Neural progenitor cell (in vitro differentiated cells): ENCODE data around the gene DCHS1. TPM values are rescaled to one million over a fixed set of nuclear protein-coding genes. Genes with fewer than 3 reads are reported as not detected.
A peak's percentile ranks its signal among the peaks of the same experiment; 100 is the strongest.

Source experiments
- DNase-seq: peaks from one replicate; pipeline ENCODE4 v3.0.0-alpha.2; 2016; ENCODE audit warnings: low spot score
- H2AFZ ChIP-seq: fragments of 200-600 bp; sonication (generic); replicated peaks from 2 replicates; pipeline ENCODE4 v1.6.1; 2016; ENCODE audit warnings: antibody characterized with exemption
- H3F3A ChIP-seq: fragments of 200-600 bp; sonication (generic); 2 replicates; pipeline ENCODE4 v1.6.1; 2016; ENCODE audit warnings: antibody characterized with exemption, low read depth
- H3K27ac ChIP-seq: fragments of 200-600 bp; sonication (generic); 2 replicates; pipeline ENCODE4 v1.5.1; 2016; ENCODE audit warnings: mild to moderate bottlenecking
- H3K27me3 ChIP-seq: fragments of 200-600 bp; sonication (generic); 2 replicates; pipeline ENCODE4 v1.6.1; 2016; ENCODE audit warnings: mild to moderate bottlenecking, moderate library complexity
- H3K36me3 ChIP-seq: fragments of 200-600 bp; sonication (generic); 2 replicates; pipeline ENCODE4 v1.5.1; 2016
- H3K4me1 ChIP-seq: fragments of 200-600 bp; sonication (generic); 2 replicates; pipeline ENCODE4 v1.6.1; 2016; ENCODE audit warnings: mixed run types
- H3K4me2 ChIP-seq: fragments of 200-600 bp; sonication (generic); 2 replicates; pipeline ENCODE4 v1.6.1; 2016
- H3K4me3 ChIP-seq: fragments of 200-600 bp; sonication (generic); 2 replicates; pipeline ENCODE4 v1.5.1; 2016
- H3K79me2 ChIP-seq: fragments of 200-600 bp; sonication (generic); 2 replicates; pipeline ENCODE4 v1.6.1; 2016; ENCODE audit warnings: low read depth
- H3K9ac ChIP-seq: fragments of 200-600 bp; sonication (generic); 2 replicates; pipeline ENCODE4 v1.6.1; 2016
- H3K9me3 ChIP-seq: fragments of 200-600 bp; sonication (generic); 2 replicates; pipeline ENCODE4 v1.5.1; 2016; ENCODE audit warnings: low read depth
- H4K20me1 ChIP-seq: fragments of 200-600 bp; sonication (generic); 2 replicates; pipeline ENCODE4 v1.6.1; 2016; ENCODE audit warnings: low read depth
- H3K27ac Mint-ChIP-seq: 3 replicates; pipeline ENCODE4 v1.8.0; 2021; ENCODE audit warnings: mixed read lengths
- H3K27me3 Mint-ChIP-seq: 2 replicates; pipeline ENCODE4 v1.8.0; 2022; ENCODE audit warnings: low read depth, mild to moderate bottlenecking, inconsistent platforms, moderate library complexity, mixed read lengths; ENCODE audit not compliant: insufficient read depth
- H3K36me3 Mint-ChIP-seq: 3 replicates; pipeline ENCODE4 v1.8.0; 2021; ENCODE audit warnings: mixed read lengths
- H3K4me1 Mint-ChIP-seq: 3 replicates; pipeline ENCODE4 v1.8.0; 2021; ENCODE audit warnings: mixed read lengths
- H3K4me3 Mint-ChIP-seq: 3 replicates; pipeline ENCODE4 v1.8.0; 2021; ENCODE audit warnings: mild to moderate bottlenecking, moderate library complexity, mixed read lengths
- H3K9me3 Mint-ChIP-seq: 3 replicates; pipeline ENCODE4 v1.8.0; 2020; ENCODE audit warnings: mixed read lengths
- CTCF ChIP-seq: fragments of 200-600 bp; sonication (generic); IDR thresholded peaks from 2 replicates; pipeline ENCODE4 v1.5.1; 2017; ENCODE audit warnings: antibody characterized with exemption, mild to moderate bottlenecking
- EZH2 ChIP-seq: fragments of 200-600 bp; sonication (generic); IDR thresholded peaks from 2 replicates; pipeline ENCODE4 v1.6.1; 2017; ENCODE audit warnings: antibody characterized with exemption, mild to moderate bottlenecking, moderate library complexity
- EZH2phosphoT487 ChIP-seq: fragments of 200-600 bp; sonication (generic); IDR thresholded peaks from 2 replicates; pipeline ENCODE4 v1.6.1; 2017; ENCODE audit warnings: antibody characterized with exemption
- total RNA-seq: library from RNA; depleted of rRNA; stranded (reverse); fragments of >200 nt; gene quantifications from 2 replicates; pipeline ENCODE4 v1.2.3, GENCODE V29; 2015; ENCODE audit warnings: low replicate concordance

The DCHS1 gene
- total RNA-seq, 1 donor from 2014 or later = 4.5 TPM

DNA sequence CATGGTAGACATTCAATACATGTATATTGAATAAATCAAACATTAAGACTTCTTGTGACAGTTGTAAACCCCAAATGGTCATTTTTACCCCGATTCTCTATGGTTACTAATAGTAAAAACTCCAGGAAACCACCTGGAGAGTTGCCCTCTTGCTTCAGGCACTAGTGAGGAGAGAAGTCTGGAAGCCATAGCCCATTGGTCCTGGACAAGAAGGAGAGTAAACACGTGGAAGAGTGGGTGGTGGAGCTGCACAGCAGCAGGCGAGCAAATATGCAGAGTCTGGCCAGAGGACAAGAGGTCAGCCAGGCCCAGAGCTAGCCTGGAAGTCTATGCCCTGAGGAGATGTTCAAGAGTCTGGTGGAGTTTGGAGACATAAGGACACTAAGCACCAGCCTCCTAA lies 17.7 kb downstream of the DCHS1 start:
- Histone ChIP-seq H4K20me1 (no peaks in the 10 kb centered on the region), H3K36me3 (no peaks in the 10 kb centered on the region), H3K27ac (no peak overlapping the region), H2AFZ (no peak overlapping the region), H3K27me3 (no peaks in the 10 kb centered on the region), H3F3A (no peaks in the 10 kb centered on the region), H3K9ac (no peak overlapping the region), H3K4me3 (no peak overlapping the region), H3K79me2 (no peaks in the 10 kb centered on the region), H3K4me2 (no peak overlapping the region), H3K4me1 (no peaks in the 10 kb centered on the region), H3K9me3 (no peaks in the 10 kb centered on the region)
- Mint-ChIP-seq H3K4me1 (no peaks in the 10 kb centered on the region), H3K27ac (no peak overlapping the region), H3K36me3 (peaks cover 4% of the 10 kb centered on the region), H3K27me3 (peaks cover under 1% of the 10 kb centered on the region), H3K9me3 (no peaks in the 10 kb centered on the region), H3K4me3 (no peak overlapping the region)
- TF ChIP-seq CTCF (no peak), EZH2 (no peak), EZH2phosphoT487 (no peak)
- DNase-seq = no peak

DNA sequence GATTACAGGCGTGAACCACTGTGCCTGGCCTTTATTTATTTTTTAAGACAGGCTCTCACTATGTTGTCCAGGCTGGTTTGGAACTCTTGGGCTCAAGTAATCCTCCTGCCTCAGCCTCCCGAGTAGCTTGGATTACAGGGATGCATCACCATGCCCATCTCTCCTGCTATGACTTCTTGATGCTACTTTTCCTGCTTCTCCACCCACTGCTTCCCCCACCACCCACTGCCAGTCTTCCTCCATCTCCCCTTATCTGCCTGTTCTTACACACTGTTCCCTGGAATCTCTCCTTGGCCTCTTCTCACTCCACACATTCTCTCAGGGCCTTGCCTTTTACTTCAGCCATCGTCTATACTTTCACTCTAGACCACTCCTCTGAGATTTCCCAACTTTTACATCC lies 19.1 kb downstream of the DCHS1 start:
- Histone ChIP-seq H3K9ac (no peak overlapping the region), H3K27ac (no peak overlapping the region), H3K36me3 (no peaks in the 10 kb centered on the region), H3K4me1 (no peaks in the 10 kb centered on the region), H2AFZ (no peak overlapping the region), H3K9me3 (no peaks in the 10 kb centered on the region), H3F3A (no peaks in the 10 kb centered on the region), H4K20me1 (no peaks in the 10 kb centered on the region), H3K4me2 (no peak overlapping the region), H3K27me3 (peaks cover 10% of the 10 kb centered on the region), H3K79me2 (no peaks in the 10 kb centered on the region), H3K4me3 (no peak overlapping the region)
- H3K4me1 Mint-ChIP-seq = no peaks in the 10 kb centered on the region
- H3K9me3 Mint-ChIP-seq = no peaks in the 10 kb centered on the region
- no peak overlapping the region for H3K27ac Mint-ChIP-seq
- no peak for DNase-seq
- no peak overlapping the region for H3K4me3 Mint-ChIP-seq
- H3K36me3 Mint-ChIP-seq = peaks cover 11% of the 10 kb centered on the region
- TF ChIP-seq EZH2 = no peak
- no peak for TF ChIP-seq CTCF
- no peak for TF ChIP-seq EZH2phosphoT487
- H3K27me3 Mint-ChIP-seq = peaks cover 6% of the 10 kb centered on the region

DNA sequence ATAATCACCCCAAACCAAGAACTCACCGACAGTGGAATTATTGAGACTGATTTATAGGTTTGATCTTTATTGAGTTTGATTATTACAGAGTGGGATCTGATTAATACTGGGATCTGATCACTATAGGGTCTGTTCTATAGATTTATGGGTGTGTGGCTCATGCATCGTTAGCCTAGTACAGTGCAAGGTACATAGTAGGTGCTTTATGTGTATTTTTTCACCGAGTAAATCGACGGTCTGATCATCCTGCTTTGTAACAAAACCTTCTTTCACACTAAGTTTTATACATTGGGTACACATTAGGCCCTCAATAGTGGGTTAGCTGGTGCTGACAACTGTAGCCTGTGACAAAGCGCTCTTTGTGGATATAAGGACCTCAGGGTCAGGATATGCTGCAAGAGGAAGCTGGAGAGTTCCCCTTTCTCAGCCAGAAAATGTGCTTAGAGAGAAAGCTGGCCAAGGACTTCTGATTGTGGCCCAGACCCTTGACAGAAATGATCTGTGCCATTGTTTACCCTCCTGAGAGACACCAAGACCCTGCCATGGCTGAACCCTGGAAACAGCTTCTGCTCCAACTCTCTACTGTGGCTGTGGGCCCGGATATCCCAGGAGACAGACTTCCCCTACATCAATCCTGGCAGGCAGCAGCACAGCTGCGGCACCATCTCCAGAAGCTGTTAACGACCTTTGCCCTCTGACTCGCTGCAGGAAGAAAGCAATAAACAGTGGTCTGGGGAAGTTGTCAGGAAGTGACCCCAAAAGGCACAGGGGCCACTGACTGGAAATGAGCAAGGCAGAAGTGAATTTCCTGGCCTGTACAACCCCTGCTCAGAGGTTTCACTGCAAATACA lies 20.3 kb downstream of the DCHS1 start:
- Mint-ChIP-seq H3K27me3 (peaks cover 7% of the 10 kb centered on the region), H3K9me3 (no peaks in the 10 kb centered on the region), H3K27ac (no peak overlapping the region), H3K36me3 (peaks cover 19% of the 10 kb centered on the region), H3K4me3 (peak overlapping the region; percentile 37), H3K4me1 (no peaks in the 10 kb centered on the region)
- H3K27ac ChIP-seq = no peak overlapping the region
- H4K20me1 ChIP-seq = peaks cover 4% of the 10 kb centered on the region
- no peak overlapping the region for H3K4me3 ChIP-seq
- no peaks in the 10 kb centered on the region for H3K79me2 ChIP-seq
- peaks cover 22% of the 10 kb centered on the region for H3K27me3 ChIP-seq
- no peak overlapping the region for H3K4me2 ChIP-seq
- peaks cover 5% of the 10 kb centered on the region for H3F3A ChIP-seq
- DNase-seq = no peak
- H3K9me3 ChIP-seq = no peaks in the 10 kb centered on the region
- H2AFZ ChIP-seq = no peak overlapping the region
- no peaks in the 10 kb centered on the region for H3K4me1 ChIP-seq
- TF ChIP-seq EZH2phosphoT487 (no peak), EZH2 (no peak)
- H3K9ac ChIP-seq = no peak overlapping the region
- H3K36me3 ChIP-seq = no peaks in the 10 kb centered on the region

DNA sequence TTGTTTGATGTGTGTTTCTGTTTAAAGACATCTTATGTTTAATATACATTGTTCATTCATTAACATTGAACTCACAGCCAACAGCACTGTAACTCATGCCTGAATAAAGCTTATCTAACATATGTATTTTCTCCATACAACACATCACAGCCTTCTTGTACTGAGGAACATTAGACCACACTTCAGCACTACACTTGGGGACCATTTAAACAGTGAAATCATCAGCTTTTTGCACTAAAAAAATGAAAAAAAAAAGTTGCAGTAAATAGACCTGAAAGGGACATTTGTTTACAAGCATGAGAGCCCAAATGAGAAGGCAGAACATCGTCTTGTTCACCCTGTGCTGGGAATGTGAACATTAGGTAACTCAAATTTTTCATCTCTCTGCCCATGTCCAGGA lies 21.1 kb downstream of the DCHS1 start:
- no peak overlapping the region for H3K4me3 Mint-ChIP-seq
- no peaks in the 10 kb centered on the region for H3K79me2 ChIP-seq
- H3K27ac Mint-ChIP-seq = no peak overlapping the region
- H3K4me1 ChIP-seq = peaks cover 3% of the 10 kb centered on the region
- no peak overlapping the region for H3K4me3 ChIP-seq
- no peak overlapping the region for H2AFZ ChIP-seq
- no peaks in the 10 kb centered on the region for H3K9me3 ChIP-seq
- H3K36me3 ChIP-seq = no peaks in the 10 kb centered on the region
- TF ChIP-seq EZH2 = no peak
- TF ChIP-seq CTCF = no peak
- TF ChIP-seq EZH2phosphoT487 = no peak
- H3K27ac ChIP-seq = no peak overlapping the region
- peaks cover 9% of the 10 kb centered on the region for H3F3A ChIP-seq
- H4K20me1 ChIP-seq = peaks cover 4% of the 10 kb centered on the region
- no peaks in the 10 kb centered on the region for H3K4me1 Mint-ChIP-seq
- H3K9me3 Mint-ChIP-seq = no peaks in the 10 kb centered on the region
- H3K27me3 Mint-ChIP-seq = peaks cover 7% of the 10 kb centered on the region
- H3K27me3 ChIP-seq = peaks cover 30% of the 10 kb centered on the region
- H3K4me2 ChIP-seq = no peak overlapping the region
- H3K36me3 Mint-ChIP-seq = peaks cover 19% of the 10 kb centered on the region
- no peak overlapping the region for H3K9ac ChIP-seq
- DNase-seq = no peak
